Measurements from ENCODE around the gene KRTAP10-4. TPM values are rescaled to one million over a fixed set of nuclear protein-coding genes. Genes with fewer than 3 reads are reported as not detected.

Gene KRTAP10-4
- total and polyA plus RNA-seq, 2 donors (not counting 3 experiments of a cell fraction or from before 2014, with no cell fraction given), result not detected

DNA sequence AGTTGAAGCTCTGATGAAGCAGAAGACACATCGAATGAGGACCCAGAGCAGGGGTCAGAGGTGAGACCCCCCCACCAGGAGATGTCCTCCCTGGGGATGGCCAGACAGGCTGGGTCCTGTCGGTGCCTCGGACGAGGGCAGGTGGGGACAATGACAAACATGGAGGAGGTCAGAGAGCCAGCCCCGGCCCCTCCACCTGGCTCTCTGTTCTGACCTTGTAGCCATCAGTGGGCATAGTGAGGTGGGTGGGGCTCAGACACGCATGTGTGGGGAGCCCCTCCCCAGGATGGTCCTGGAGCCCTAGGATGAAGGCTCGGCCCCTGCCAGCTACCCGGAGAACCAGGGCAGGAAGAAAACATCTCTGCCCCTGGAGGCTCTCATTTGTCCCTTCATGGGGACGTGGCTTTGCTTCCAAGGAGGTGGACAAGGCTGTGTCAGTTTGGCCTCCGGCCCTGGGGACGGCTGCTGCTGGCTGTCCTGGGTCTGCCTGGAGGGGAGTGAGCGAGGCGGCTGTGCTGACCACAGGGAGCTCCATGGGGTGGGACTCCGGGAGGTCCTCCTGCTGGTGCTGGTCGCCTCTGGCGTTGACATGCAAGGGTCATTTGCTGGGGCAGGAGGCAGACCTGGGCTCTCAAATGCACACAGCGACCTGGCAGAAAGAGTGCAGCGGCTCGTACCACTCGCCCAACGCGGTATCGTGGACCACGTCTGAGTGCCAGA, 16.2 kb downstream of the KRTAP10-4 start:
- H4K20me1 ChIP-seq (replicated peaks; ENCODE audit: control insufficient read depth, extremely low read depth, insufficient read depth, low read length), result no peaks in the 10 kb centered on the region
- H3K9me1 ChIP-seq (replicated peaks; ENCODE audit: control insufficient read depth, extremely low read depth, insufficient read depth, low read length), result no peaks in the 10 kb centered on the region
- intact Hi-C loops (cut with micrococcal nuclease) (no loop called here), dilution Hi-C loops (cut with MboI; ENCODE audit: extremely low pct_ligation_motif_present, low sequenced_read_pairs) (no loop called here)
- ChIA-PET CTCF (no interaction called here), POLR2A (no interaction called here)
- DNase-seq (ENCODE audit: low read depth, low spot score) (no peak), FAIRE-seq (no peak)
- no peaks in the 10 kb centered on the region for H3K4me1 ChIP-seq (ENCODE audit: control insufficient read depth, extremely low read depth, insufficient read depth, low read length)
- H2AFZ ChIP-seq (ENCODE audit: low read depth, low read length), result no peak overlapping the region
- TF ChIP-seq, protein P1, sequence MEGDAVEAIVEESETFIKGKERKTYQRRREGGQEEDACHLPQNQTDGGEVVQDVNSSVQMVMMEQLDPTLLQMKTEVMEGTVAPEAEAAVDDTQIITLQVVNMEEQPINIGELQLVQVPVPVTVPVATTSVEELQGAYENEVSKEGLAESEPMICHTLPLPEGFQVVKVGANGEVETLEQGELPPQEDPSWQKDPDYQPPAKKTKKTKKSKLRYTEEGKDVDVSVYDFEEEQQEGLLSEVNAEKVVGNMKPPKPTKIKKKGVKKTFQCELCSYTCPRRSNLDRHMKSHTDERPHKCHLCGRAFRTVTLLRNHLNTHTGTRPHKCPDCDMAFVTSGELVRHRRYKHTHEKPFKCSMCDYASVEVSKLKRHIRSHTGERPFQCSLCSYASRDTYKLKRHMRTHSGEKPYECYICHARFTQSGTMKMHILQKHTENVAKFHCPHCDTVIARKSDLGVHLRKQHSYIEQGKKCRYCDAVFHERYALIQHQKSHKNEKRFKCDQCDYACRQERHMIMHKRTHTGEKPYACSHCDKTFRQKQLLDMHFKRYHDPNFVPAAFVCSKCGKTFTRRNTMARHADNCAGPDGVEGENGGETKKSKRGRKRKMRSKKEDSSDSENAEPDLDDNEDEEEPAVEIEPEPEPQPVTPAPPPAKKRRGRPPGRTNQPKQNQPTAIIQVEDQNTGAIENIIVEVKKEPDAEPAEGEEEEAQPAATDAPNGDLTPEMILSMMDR (IDR thresholded peaks at IDR 0.05; ENCODE audit: extremely low read depth in 1 of 2, insufficient read depth in 1 of 2, low read depth in 1 of 2, low read length in 2 of 2), result no peak
- TF ChIP-seq EZH2 (IDR thresholded peaks at IDR 0.05; ENCODE audit: borderline replicate concordance, low read depth, low read length, severe bottlenecking), result no peak
- no peak for TF ChIP-seq GATA2 (IDR thresholded peaks at IDR 0.05; ENCODE audit: insufficient read depth, insufficient read length, low read depth, low read length)
- TF ChIP-seq POLR2AphosphoS5 (IDR thresholded peaks at IDR 0.05; ENCODE audit: insufficient read depth, low read depth, low read length), result no peak
- no peak for TF ChIP-seq POLR2A (IDR thresholded peaks at IDR 0.05; ENCODE audit: low read depth, low read length)
- TF ChIP-seq FOS (IDR thresholded peaks at IDR 0.05; ENCODE audit: borderline replicate concordance, insufficient read depth, low read length), result no peak
- no peak for TF ChIP-seq JUN (IDR thresholded peaks at IDR 0.05; ENCODE audit: borderline replicate concordance, insufficient read depth, insufficient read length, low read depth)
- no peak for TF ChIP-seq MAX (IDR thresholded peaks at IDR 0.05; ENCODE audit: insufficient read depth, insufficient read length)
- TF ChIP-seq MYC (IDR thresholded peaks at IDR 0.05; ENCODE audit: low read depth, low read length), result no peak
- BruUV-seq (replicated peaks), result no TSS peak
- H3K9ac ChIP-seq (replicated peaks; ENCODE audit: extremely low read depth, insufficient read depth, low read length), result no peak overlapping the region
- H3K4me2 ChIP-seq (ENCODE audit: insufficient read depth, low read length), result no peak overlapping the region
- no peaks in the 10 kb centered on the region for H3K36me3 ChIP-seq (ENCODE audit: control insufficient read depth in 2 of 2, extremely low read depth in 1 of 2, insufficient read depth in 2 of 2, low read length in 2 of 2)
- H3K4me3 ChIP-seq (replicated peaks in 1 of 3; ENCODE audit: insufficient read depth in 1 of 3, low read depth in 1 of 3, low read length in 3 of 3), result no peak overlapping the region
- no peaks in the 10 kb centered on the region for H3K79me2 ChIP-seq (ENCODE audit: control insufficient read depth, insufficient read depth, low read length)
- no peaks in the 10 kb centered on the region for H3K9me3 ChIP-seq (replicated peaks; ENCODE audit: control insufficient read depth, insufficient read depth, low read length)
- H3K27ac ChIP-seq (ENCODE audit: insufficient read depth, low read depth, low read length), result no peak overlapping the region
- H3K27me3 ChIP-seq (ENCODE audit: control insufficient read depth in 2 of 2, insufficient read depth in 2 of 2, low read length in 2 of 2), result peaks cover 3 to 4% of the 10 kb centered on the region in 2 experiments

Measured in endothelial cell of umbilical vein (primary cell).